ENCODE measurements around the gene TP53I13. TPM values are rescaled to one million over a fixed set of nuclear protein-coding genes. Genes with fewer than 3 reads are reported as not detected.

The TP53I13 gene
- total and polyA plus RNA-seq, 2 of the 13 experiments (the other 11 are each of a cell fraction or from before 2014, with no cell fraction given), result 16.9 to 25.7 TPM

- TF ChIP-seq, protein P1, sequence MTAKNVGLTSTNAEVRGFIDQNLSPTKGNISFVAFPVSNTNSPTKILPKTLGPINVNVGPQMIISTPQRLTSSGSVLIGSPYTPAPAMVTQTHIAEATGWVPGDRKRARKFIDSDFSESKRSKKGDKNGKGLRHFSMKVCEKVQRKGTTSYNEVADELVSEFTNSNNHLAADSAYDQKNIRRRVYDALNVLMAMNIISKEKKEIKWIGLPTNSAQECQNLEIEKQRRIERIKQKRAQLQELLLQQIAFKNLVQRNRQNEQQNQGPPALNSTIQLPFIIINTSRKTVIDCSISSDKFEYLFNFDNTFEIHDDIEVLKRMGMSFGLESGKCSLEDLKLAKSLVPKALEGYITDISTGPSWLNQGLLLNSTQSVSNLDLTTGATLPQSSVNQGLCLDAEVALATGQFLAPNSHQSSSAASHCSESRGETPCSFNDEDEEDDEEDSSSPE (CRISPR knock-in tag; IDR thresholded peaks at IDR 0.05), result peak; percentile 94
- TF ChIP-seq MLX (CRISPR knock-in tag; IDR thresholded peaks at IDR 0.05) (no peak), ZNF572 (CRISPR knock-in tag; IDR thresholded peaks at IDR 0.05) (no peak), CBFB (CRISPR knock-in tag; IDR thresholded peaks at IDR 0.05) (peak; percentile 60; the same call in 1 of the 2 replicates), TP53 (CRISPR knock-in tag; conservative IDR thresholded peaks at IDR 0.05) (0 out of 2 replicates have a peak, but pooled peaks have one; percentile 12), THAP8 (CRISPR knock-in tag; IDR thresholded peaks at IDR 0.05; ENCODE audit: borderline replicate concordance) (no peak; the same call in 1 of the 2 replicates), NFKB2 (CRISPR knock-in tag; IDR thresholded peaks at IDR 0.05; ENCODE audit: borderline replicate concordance) (peak; percentile 63; the same call in 1 of the 2 replicates), SPEN (CRISPR knock-in tag; IDR thresholded peaks at IDR 0.05; ENCODE audit: low read depth) (peak; percentile 64), ETV5 (CRISPR knock-in tag; IDR thresholded peaks at IDR 0.05; ENCODE audit: borderline replicate concordance) (peak; percentile 55), HDAC2 (CRISPR knock-in tag; IDR thresholded peaks at IDR 0.05) (peak; percentile 60; the same call in 1 of the 2 replicates), SNAPC2 (CRISPR knock-in tag; IDR thresholded peaks at IDR 0.05) (no peak), ZNF792 (CRISPR knock-in tag; IDR thresholded peaks at IDR 0.05) (peak; percentile 91), RFXAP (CRISPR knock-in tag; IDR thresholded peaks at IDR 0.05; ENCODE audit: borderline replicate concordance) (peak; percentile 58; the same call in 1 of the 2 replicates), ZNF503 (CRISPR knock-in tag; IDR thresholded peaks at IDR 0.05) (no peak), CSRNP1 (CRISPR knock-in tag; IDR thresholded peaks at IDR 0.05) (peak; percentile 79; the same call in 1 of the 2 replicates), FOXP1 (IDR thresholded peaks at IDR 0.05) (no peak), FOXP1 (CRISPR knock-in tag; IDR thresholded peaks at IDR 0.05) (no peak), ZNF776 (CRISPR knock-in tag; IDR thresholded peaks at IDR 0.05) (0 out of 2 replicates have a peak, but pooled peaks have one; percentile 19)
- TF ChIP-seq, protein P2, sequence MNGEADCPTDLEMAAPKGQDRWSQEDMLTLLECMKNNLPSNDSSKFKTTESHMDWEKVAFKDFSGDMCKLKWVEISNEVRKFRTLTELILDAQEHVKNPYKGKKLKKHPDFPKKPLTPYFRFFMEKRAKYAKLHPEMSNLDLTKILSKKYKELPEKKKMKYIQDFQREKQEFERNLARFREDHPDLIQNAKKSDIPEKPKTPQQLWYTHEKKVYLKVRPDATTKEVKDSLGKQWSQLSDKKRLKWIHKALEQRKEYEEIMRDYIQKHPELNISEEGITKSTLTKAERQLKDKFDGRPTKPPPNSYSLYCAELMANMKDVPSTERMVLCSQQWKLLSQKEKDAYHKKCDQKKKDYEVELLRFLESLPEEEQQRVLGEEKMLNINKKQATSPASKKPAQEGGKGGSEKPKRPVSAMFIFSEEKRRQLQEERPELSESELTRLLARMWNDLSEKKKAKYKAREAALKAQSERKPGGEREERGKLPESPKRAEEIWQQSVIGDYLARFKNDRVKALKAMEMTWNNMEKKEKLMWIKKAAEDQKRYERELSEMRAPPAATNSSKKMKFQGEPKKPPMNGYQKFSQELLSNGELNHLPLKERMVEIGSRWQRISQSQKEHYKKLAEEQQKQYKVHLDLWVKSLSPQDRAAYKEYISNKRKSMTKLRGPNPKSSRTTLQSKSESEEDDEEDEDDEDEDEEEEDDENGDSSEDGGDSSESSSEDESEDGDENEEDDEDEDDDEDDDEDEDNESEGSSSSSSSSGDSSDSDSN (CRISPR knock-in tag; IDR thresholded peaks at IDR 0.05), result peak; percentile 89
- TF ChIP-seq, protein P3, sequence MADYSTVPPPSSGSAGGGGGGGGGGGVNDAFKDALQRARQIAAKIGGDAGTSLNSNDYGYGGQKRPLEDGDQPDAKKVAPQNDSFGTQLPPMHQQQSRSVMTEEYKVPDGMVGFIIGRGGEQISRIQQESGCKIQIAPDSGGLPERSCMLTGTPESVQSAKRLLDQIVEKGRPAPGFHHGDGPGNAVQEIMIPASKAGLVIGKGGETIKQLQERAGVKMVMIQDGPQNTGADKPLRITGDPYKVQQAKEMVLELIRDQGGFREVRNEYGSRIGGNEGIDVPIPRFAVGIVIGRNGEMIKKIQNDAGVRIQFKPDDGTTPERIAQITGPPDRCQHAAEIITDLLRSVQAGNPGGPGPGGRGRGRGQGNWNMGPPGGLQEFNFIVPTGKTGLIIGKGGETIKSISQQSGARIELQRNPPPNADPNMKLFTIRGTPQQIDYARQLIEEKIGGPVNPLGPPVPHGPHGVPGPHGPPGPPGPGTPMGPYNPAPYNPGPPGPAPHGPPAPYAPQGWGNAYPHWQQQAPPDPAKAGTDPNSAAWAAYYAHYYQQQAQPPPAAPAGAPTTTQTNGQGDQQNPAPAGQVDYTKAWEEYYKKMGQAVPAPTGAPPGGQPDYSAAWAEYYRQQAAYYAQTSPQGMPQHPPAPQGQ (CRISPR knock-in tag; IDR thresholded peaks at IDR 0.05; ENCODE audit: borderline replicate concordance), result no peak
Observed at GRCh38 chr17:29613352-29613837, 44.9 kb downstream of the TP53I13 start (continued).

All from HepG2 (cell line).